ENCODE results near the gene ARHGAP42.

Gene ARHGAP42

GRCh38 chr11:100942016-100942415, 254.9 kb downstream of the ARHGAP42 start:
- FAIRE-seq, result no peak

GRCh38 chr11:100948936-100949335, 261.8 kb downstream of the ARHGAP42 start:
- DNase-seq (ENCODE audit: insufficient read length, low spot score) (no peak), FAIRE-seq (no peak)

More at GRCh38 chr11:100942016-100942415, 254.9 kb downstream of the ARHGAP42 start:
- no peak for DNase-seq (ENCODE audit: insufficient read length, low spot score)

GRCh38 chr11:100949443-100949842, 262.4 kb downstream of the ARHGAP42 start:
- no peak for FAIRE-seq

GRCh38 chr11:100955318-100955717, 268.2 kb downstream of the ARHGAP42 start:
- FAIRE-seq (no peak), DNase-seq (ENCODE audit: insufficient read length, low spot score) (no peak)

More at GRCh38 chr11:100949443-100949842, 262.4 kb downstream of the ARHGAP42 start:
- no peak for DNase-seq (ENCODE audit: insufficient read length, low spot score)

GRCh38 chr11:100956351-100956750, 269.3 kb downstream of the ARHGAP42 start:
- DNase-seq (ENCODE audit: insufficient read length, low spot score) (no peak), FAIRE-seq (no peak)

GRCh38 chr11:100957499-100957898, 270.4 kb downstream of the ARHGAP42 start:
- FAIRE-seq (no peak), DNase-seq (ENCODE audit: insufficient read length, low spot score) (no peak)

- no peak for FAIRE-seq
- DNase-seq (ENCODE audit: insufficient read length, low spot score), result no peak
Measured at GRCh38 chr11:100961633-100962032, 274.5 kb downstream of the ARHGAP42 start.

- no peak for FAIRE-seq
- DNase-seq (ENCODE audit: insufficient read length, low spot score), result no peak
Measured at GRCh38 chr11:100963375-100963774, 276.3 kb downstream of the ARHGAP42 start.

GRCh38 chr11:100964435-100964834, 277.3 kb downstream of the ARHGAP42 start:
- DNase-seq (ENCODE audit: insufficient read length, low spot score), result no peak
- FAIRE-seq, result no peak

GRCh38 chr11:100965346-100965745, 278.3 kb downstream of the ARHGAP42 start:
- FAIRE-seq (no peak), DNase-seq (ENCODE audit: insufficient read length, low spot score) (no peak)

- FAIRE-seq, result no peak
- no peak for DNase-seq (ENCODE audit: insufficient read length, low spot score)
Measured at GRCh38 chr11:100966366-100966765, 279.3 kb downstream of the ARHGAP42 start.

GRCh38 chr11:100969008-100969407, 281.9 kb downstream of the ARHGAP42 start:
- FAIRE-seq, result no peak
- no peak for DNase-seq (ENCODE audit: insufficient read length, low spot score)

- FAIRE-seq (no peak), DNase-seq (ENCODE audit: insufficient read length, low spot score) (no peak)
Measured at GRCh38 chr11:100970283-100971164, 283.4 kb downstream of the ARHGAP42 start.

- FAIRE-seq, result peak; percentile 35
- no peak for DNase-seq (ENCODE audit: insufficient read length, low spot score)
Measured at GRCh38 chr11:100972046-100972445, 285.0 kb downstream of the ARHGAP42 start.

GRCh38 chr11:100978442-100978841, 291.4 kb downstream of the ARHGAP42 start:
- DNase-seq (ENCODE audit: insufficient read length, low spot score) (no peak), FAIRE-seq (no peak)

GRCh38 chr11:100978939-100979338, 291.9 kb downstream of the ARHGAP42 start:
- FAIRE-seq (no peak), DNase-seq (ENCODE audit: insufficient read length, low spot score) (no peak)

- FAIRE-seq (no peak), DNase-seq (ENCODE audit: insufficient read length, low spot score) (no peak)
Measured at GRCh38 chr11:100980156-100980555, 293.1 kb downstream of the ARHGAP42 start.

GRCh38 chr11:100981196-100981824, 294.2 kb downstream of the ARHGAP42 start:
- no peak for FAIRE-seq

GRCh38 chr11:100984668-100985067, 297.6 kb downstream of the ARHGAP42 start:
- no peak for DNase-seq (ENCODE audit: insufficient read length, low spot score)
- FAIRE-seq, result no peak

More at GRCh38 chr11:100981196-100981824, 294.2 kb downstream of the ARHGAP42 start:
- no peak for DNase-seq (ENCODE audit: insufficient read length, low spot score)

- FAIRE-seq (no peak), DNase-seq (ENCODE audit: insufficient read length, low spot score) (no peak)
Measured at GRCh38 chr11:100990931-100991330, 303.8 kb downstream of the ARHGAP42 start.

- FAIRE-seq (no peak), DNase-seq (ENCODE audit: insufficient read length, low spot score) (no peak)
Measured at GRCh38 chr11:100991541-100991940, 304.5 kb downstream of the ARHGAP42 start.

GRCh38 chr11:100994966-100995365, 307.9 kb downstream of the ARHGAP42 start:
- FAIRE-seq, result no peak
- DNase-seq (ENCODE audit: insufficient read length, low spot score), result no peak
